GM19043 (cell line): ENCODE data around the gene ANTXRL.
"Not testable (repeated sequence)": the region's sequence is repeated elsewhere in the genome, so short reads cannot be mapped to it uniquely, and the experiment has no call there.

Experiments
- ATAC-seq: cut with Tn5 transposase; IDR thresholded peaks from one replicate; pipeline ENCODE4 v1.9.1; 2021; ENCODE audit warnings: low read depth; ENCODE audit not compliant: unreplicated experiment

Gene ANTXRL

GRCh38 chr10:46286991-46287693 lies at the start of gene ANTXRL:
Gene ANTXRL, plus strand, starts transcription at chr10:46286997. Its CDS starts 266 bp downstream, at chr10:46287263.
- no peak for ATAC-seq

- no peak for ATAC-seq
These were observed 48.8 kb upstream of the ANTXRL start for GRCh38 chr10:46237815-46238510.

- no peak for ATAC-seq
These were observed 47.5 kb upstream of the ANTXRL start for GRCh38 chr10:46239247-46239646.

GRCh38 chr10:46239993-46240683 lies 46.7 kb upstream of the ANTXRL start:
- ATAC-seq: no peak

- no peak for ATAC-seq
These were observed 45.9 kb upstream of the ANTXRL start for GRCh38 chr10:46240684-46241565.

GRCh38 chr10:46245381-46245900 lies 41.4 kb upstream of the ANTXRL start:
- no peak for ATAC-seq

- ATAC-seq: not testable (repeated sequence)
These were observed 40.2 kb upstream of the ANTXRL start for GRCh38 chr10:46246400-46247180.

GRCh38 chr10:46247181-46247475 lies 39.7 kb upstream of the ANTXRL start:
- no peak for ATAC-seq

GRCh38 chr10:46247808-46248569 lies 38.8 kb upstream of the ANTXRL start:
- no peak for ATAC-seq

GRCh38 chr10:46248651-46249146 lies 38.1 kb upstream of the ANTXRL start:
- no peak for ATAC-seq

- not testable (repeated sequence) for ATAC-seq
These were observed 37.0 kb upstream of the ANTXRL start for GRCh38 chr10:46249617-46250344.

GRCh38 chr10:46250481-46250880 lies 36.3 kb upstream of the ANTXRL start:
- no peak for ATAC-seq

- no peak for ATAC-seq
These were observed 35.6 kb upstream of the ANTXRL start for GRCh38 chr10:46250898-46251856.

- no peak for ATAC-seq
These were observed 34.6 kb upstream of the ANTXRL start for GRCh38 chr10:46251857-46252847.

GRCh38 chr10:46253076-46254006 lies 33.5 kb upstream of the ANTXRL start:
- no peak for ATAC-seq
